Measurements from ENCODE around the gene IL17RE. TPM values are rescaled to one million over a fixed set of nuclear protein-coding genes. Genes with fewer than 3 reads are reported as not detected.

Gene IL17RE
- total and polyA plus RNA-seq, 9 of the 15 experiments (the other 6 are each of a cell fraction or from before 2014, with no cell fraction given): 0.32 to 1.9 (median 0.51) TPM; not detected in 4

- TF ChIP-seq CHD7 (IDR thresholded peaks at IDR 0.05; ENCODE audit: low read depth, low read length) (no peak), ZNF449 (CRISPR knock-in tag; IDR thresholded peaks at IDR 0.05) (no peak), HMG20A (CRISPR knock-in tag; conservative IDR thresholded peaks at IDR 0.05) (no peak), SRSF7 (optimal IDR thresholded peaks at IDR 0.05; ENCODE audit: low read depth, low read length) (no peak), ZNF583 (CRISPR knock-in tag; IDR thresholded peaks at IDR 0.05) (no peak), CREB5 (CRISPR knock-in tag; IDR thresholded peaks at IDR 0.05) (no peak), ZSCAN32 (CRISPR knock-in tag; IDR thresholded peaks at IDR 0.05) (no peak), SMAD2 (IDR thresholded peaks at IDR 0.05; ENCODE audit: low read depth, low read length) (no peak), THRA (IDR thresholded peaks at IDR 0.05) (no peak), ZNF224 (CRISPR knock-in tag; IDR thresholded peaks at IDR 0.05) (no peak), ZNF316 (IDR thresholded peaks at IDR 0.05) (no peak), RFX5 (IDR thresholded peaks at IDR 0.05; ENCODE audit: low read depth, low read length) (no peak), LARP7 (IDR thresholded peaks at IDR 0.05) (peak; percentile 85), BACH1 (tag; IDR thresholded peaks at IDR 0.05) (no peak), GABPB1 (CRISPR knock-in tag; IDR thresholded peaks at IDR 0.05) (no peak)
Observed at GRCh38 chr3:9899289-9899791, 3.3 kb upstream of the IL17RE start (continued).

All from K562 (cell line).